ENCODE measurements around the gene GFRA3.

Gene GFRA3

GRCh38 chr5:138246334-138246733, 28.1 kb downstream of the GFRA3 start:
- DNase-seq, result no peak

DNA sequence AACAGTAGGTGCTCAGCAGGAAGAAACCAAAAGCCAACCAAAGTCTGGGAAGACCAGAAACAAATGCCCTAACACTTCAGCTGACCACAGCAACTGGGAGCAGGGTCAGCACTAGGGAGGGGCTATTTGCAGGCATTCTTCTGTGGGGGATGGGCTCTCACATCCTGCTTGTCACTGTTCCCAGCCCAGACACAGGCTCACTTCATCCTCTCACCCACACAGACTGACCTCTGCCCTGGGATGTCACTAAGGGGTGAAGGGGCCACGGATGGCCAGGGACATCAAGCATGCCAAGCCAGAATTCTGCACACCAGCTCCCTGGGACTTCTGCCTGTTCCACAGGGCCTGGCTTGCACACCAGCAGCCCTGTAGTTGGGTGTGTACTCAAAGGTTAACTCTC, 28.7 kb downstream of the GFRA3 start:
- no peak for DNase-seq

DNA sequence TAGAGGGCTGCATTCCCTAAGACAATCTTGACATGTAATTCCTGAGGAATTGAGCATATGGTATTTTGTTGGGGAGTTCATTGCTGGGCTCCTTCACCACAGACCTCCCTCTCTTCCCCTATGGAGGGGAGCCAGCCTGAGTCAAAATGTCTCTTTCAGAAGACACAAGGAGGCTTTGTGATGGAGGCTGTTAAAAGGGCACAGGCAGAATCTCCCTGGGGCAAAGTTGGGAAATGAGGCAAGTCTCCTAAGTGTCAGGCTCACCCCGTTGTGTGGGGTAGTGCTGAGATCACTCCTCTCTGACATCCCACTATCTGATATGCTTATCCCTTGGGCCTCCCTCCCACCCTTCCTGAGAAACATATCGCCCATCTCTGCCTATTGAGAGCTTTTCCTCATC, 30.6 kb downstream of the GFRA3 start:
- DNase-seq, result no peak

- no peak for DNase-seq
These were observed 32.5 kb downstream of the GFRA3 start for GRCh38 chr5:138241688-138242571.

DNA sequence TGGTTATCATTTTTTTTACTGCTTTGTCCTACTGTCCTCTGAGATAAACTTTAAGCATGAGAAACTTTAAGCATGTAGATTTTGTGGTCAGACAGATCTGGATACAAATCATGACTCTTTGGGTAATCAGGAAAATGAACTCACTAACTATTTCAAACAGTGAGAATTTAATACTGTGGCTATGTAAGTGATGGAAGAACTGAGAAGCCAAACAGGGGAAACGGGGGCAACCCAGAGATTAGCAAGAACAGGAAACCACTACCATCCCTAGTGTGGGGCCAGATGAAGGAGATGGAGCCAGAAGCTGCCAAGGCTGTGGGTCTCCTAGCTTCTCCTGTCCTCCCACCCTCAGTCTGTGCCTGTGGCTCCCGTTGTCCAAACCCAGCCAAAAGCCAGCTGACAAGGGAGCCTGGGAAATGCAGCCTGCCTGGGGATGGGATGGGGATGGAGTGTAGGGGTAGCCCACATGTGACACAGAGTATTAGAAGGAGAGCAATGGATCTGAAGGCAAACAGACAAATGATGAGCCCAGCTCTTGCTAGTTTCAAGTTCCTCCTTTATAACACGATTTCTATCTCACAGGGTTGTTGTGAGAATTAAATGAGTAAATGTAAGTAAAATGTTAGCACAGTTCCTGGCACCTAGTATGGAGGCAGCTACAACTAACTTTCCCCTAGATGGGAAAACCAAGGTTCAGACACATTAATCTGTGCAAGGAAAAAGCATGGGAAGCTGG, 33.6 kb downstream of the GFRA3 start:
- DNase-seq, result peak; percentile 16

DNA sequence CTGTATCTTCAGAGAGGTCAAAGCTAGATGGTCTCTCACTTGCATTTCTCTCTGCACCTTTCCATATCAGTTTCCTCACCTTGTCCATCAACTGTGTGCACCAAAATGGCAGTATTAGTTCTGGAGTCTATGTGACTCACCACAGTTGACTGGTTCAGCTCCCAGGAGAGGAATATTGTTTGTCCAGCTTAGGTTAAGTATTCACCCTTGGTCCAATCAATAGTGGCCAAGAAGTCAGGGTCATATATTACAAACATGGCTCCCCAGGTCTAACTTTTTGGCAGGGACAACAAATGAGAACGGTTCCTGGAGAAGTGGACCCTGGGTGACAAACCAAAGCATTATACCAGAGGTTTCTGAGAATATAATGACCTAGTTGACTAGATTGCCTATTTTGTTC, 36.4 kb downstream of the GFRA3 start:
- DNase-seq, result no peak

GRCh38 chr5:138234651-138235050, 39.8 kb downstream of the GFRA3 start:
- DNase-seq, result no peak

GRCh38 chr5:138233280-138233679, 41.1 kb downstream of the GFRA3 start:
- no peak for DNase-seq

DNA sequence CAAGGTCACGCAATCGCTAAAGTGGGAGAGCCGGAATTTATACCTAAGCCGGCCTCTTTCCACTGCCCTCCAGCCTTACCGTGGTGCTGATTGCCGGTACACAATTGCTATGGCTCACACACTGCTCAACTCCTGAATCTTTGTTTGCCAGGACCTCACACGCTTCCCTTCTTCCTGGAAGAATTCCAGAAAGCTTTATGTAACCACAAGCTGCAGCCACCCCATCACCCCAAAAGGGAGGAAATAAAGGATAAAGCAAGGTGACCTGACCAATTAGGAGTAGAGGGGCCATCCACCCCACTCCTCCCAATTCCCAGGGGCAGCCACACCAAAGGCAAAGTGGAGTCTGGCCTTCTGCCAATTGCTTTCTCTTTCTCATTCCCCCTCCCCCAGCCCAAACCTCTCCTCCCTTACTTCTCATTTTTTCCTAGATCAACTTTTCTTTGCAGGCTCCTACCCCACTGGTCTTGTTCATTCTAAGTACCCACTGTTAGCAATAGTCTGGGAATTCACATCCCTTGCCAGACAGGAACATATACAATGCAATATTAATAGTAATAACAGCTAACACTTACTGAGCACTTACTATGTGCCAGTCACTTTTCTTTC, 43.3 kb downstream of the GFRA3 start:
- DNase-seq, result no peak

DNA sequence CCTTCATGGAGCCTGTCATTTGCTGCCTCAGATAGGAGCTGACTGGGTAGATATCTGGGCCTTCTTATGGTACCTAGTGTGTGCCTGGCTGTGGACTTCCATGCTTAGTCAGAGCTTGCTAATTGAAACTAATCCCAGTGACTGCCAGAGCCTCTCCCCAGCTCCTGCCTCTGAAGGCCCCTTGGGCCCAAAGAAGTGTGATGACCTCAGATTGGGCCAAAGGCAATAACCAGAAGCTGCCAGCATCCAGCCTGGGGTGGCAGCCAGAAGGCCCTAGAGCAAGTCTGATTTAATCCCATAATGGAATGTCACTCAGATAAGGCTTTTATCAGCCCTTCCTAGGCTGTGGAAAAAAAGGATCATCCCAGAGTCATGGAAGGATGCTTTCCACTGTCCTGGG, 44.2 kb downstream of the GFRA3 start:
- no peak for DNase-seq

DNA sequence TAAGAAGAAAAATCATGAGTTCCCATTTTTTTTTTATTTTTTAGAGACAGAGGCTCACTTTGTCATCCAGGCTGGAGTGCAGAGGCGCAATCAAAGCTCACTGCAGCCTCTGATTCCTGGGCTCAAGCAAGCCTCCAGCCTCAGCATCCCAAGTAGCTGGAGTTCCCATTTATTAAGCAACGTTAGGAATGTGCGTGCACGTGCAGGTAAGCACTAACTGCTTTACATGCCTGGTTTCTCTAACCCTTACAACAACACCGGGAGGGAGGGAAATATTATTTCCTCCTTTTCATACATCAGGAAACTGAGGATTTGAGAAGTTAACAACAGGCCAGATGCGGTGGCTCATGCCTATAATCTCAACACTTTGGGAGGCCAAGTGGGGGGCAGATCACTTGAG, 45.0 kb downstream of the GFRA3 start:
- no peak for DNase-seq

DNA sequence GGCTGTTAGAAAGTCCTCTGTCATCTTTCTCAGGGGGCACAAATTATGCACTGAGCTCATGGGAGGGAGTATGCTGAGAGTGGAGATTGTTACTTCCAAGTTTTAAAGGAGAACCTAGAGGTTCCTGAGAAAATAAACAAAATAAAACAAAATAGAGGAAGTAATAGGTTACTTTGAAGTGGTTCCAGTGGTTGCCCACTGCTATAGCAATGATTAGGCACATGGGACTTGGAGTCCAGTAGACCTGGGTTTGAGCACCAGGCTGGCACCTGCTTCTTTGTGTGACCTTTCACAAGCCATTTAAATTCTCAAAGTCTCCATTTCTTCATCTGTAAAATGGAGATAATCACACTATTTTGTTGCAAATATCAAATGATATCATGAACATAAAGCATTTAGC, 47.5 kb downstream of the GFRA3 start:
- no peak for DNase-seq

DNA sequence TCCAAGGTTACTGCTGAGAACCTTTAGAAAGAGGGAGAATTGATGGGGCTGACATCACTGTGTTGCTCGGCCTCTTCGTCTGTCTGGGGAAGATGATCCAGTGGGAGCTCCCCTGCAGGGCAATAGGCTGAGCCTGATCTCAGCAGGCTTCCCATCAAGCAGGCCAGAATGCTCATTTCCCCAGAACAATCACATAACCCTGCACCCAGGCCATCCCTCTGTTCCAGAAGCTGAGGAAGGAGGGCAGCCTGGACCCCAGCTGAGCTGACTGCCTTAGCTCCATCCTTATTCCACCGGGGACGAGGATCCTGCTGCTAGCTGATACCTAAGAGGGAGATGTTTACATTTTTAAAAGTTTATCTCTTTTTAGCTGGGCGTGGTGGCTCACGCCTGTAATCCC, 49.7 kb downstream of the GFRA3 start:
- no peak for DNase-seq

DNA sequence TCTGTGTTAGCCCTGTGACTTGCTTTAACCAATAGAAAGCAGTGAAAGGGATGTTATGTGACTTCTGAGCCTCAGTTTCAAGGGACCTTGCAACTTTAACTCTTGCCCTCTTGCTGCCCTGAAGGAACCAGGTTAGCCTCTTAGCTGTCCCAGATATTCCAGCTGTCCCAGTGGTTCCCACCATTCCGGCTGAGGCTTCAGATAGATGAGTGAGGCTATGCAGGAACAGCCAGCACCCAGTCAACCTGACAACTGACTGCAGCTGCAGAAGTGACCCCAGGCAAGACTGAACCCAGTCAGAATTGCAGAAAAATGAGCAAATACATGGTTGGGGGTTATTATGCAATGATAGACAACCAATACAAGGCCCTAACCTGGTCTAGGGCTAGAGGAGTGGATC, 50.9 kb downstream of the GFRA3 start:
- no peak for DNase-seq

- no peak for DNase-seq
These were observed 57.6 kb downstream of the GFRA3 start for GRCh38 chr5:138216799-138217198.

DNA sequence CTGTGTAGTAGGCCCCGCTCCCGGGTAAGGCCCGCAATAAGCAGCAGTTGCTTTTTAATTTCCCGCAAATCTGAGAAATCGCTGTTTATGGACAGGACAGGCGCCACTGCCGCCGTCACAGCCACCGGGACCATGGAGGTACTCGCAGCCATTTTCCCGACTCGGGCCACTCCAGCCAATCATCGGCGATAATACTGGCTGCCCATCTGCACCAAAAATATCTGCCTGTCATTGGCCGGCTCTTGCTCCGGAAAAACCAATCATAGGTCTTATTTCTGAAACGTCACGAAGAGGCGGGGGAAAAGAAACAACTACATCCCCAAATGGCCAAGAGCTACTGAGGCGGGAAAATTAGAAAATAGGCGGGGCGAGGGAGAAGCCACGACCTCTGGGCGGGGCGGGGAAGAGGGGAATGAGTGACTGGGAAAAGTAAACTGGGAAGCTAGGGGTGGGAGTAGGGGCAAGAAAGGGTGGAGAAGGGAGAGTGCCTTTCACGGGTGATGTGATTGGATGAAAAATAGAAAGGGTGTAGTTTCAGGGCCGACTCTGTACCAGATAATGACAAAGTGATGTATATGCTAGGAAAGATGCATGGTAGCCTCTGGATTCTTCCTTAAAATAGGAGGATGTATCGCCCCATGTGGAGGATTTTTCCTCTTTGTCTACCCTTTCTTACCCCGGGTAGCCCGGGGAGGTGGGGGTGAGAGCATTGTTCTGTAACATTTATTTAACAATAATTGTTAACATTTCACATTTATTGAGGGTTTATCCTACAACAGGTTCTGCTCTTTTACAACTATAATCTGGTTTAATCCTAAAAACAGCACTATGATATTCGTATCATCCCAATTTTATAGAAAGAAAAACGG, 61.0 kb downstream of the GFRA3 start, which contains the start of gene CDC23:
CDC23 (minus strand) TSS at position 163 of the 869 bp plus-strand sequence; CDS start at position 152, 11 bp downstream.
- DNase-seq, result peak; percentile 98

DNA sequence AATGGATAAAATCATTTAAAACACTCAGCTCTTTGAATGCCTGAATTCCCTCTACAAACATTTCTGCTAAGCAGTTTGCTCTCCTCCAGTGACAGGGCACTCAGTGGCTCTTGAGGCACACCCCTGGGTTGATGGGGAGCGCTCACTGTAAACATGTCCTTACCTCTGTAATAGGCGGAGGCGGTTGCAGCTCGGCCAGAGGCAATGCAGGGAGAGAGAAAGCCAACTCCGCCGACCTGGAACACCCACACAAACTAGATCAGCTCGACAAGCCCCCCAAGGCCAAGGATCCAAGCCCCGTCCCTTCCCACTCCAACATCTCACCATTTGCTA, 61.6 kb downstream of the GFRA3 start:
- DNase-seq, result peak; percentile 6

GRCh38 chr5:138210985-138211384, 63.4 kb downstream of the GFRA3 start:
- DNase-seq, result no peak

Measured in activated CD4-positive, alpha-beta T cell treated with anti-CD3 and anti-CD28 coated beads, Interleukin-2, Interleukin-6, amounts not matched to agents 100 ng/mL and 50 ng/mL, durations not matched to agents 16 hours and 8 hours (primary cell).